Myometrial cell (primary cell): Measurements from ENCODE around the gene DNAJC27. TPM values are rescaled to one million over a fixed set of nuclear protein-coding genes. Genes with fewer than 3 reads are reported as not detected.

Source experiments
- total RNA-seq: library from RNA; depleted of rRNA; stranded (reverse); fragments of >200 nt; gene quantifications from 2 replicates; pipeline ENCODE4 v1.2.3, GENCODE V29; 2015

Gene DNAJC27
- 1.4 and 2.0 TPM in 2 replicates for total RNA-seq

GRCh38 chr2:24971536-24972314 lies at the start of gene DNAJC27:
DNAJC27 (minus strand) TSS chr2:24971955; CDS start chr2:24971904, 51 bp downstream.

GRCh38 chr2:24920098-24920808 lies 51.5 kb downstream of the DNAJC27 start, which contains the start of gene ADCY3:
ADCY3 (minus strand) TSS chr2:24920237; CDS start chr2:24918987, 1,250 bp downstream.

Other genes starting within 250 kb of the DNAJC27 start
- 19.5 and 50.5 TPM in 2 replicates for gene PTRHD1, start 178.6 kb downstream of the DNAJC27 start, total RNA-seq
- 18.5 and 19.5 TPM in 2 replicates for gene CENPO, start 178.5 kb downstream of the DNAJC27 start, total RNA-seq
- gene ADCY3, start 51.7 kb downstream of the DNAJC27 start, total RNA-seq, result 38.3 and 40.4 TPM in 2 replicates
- under 0.01 and 0.18 TPM in 2 replicates for gene EFR3B, start 70.1 kb upstream of the DNAJC27 start, total RNA-seq
- 4.1 and 4.3 TPM in 2 replicates for gene POMC, start 196.6 kb upstream of the DNAJC27 start, total RNA-seq